Astrocyte of the cerebellum (primary cell): Measurements from ENCODE around the gene LRRC27.

Experiments
- DNase-seq: peaks from one replicate; pipeline ENCODE4 v3.0.0-alpha.2; 2011; ENCODE audit warnings: low read depth
- H3K4me3 ChIP-seq: 2 replicates; pipeline ENCODE4 v1.5.1; 2011; ENCODE audit warnings: mild to moderate bottlenecking, low read depth, low read length, moderate library complexity
- in situ Hi-C: cut with HindIII; loops from 2 replicates; pipeline ENCODE4 v1.10.0; 2017; ENCODE audit warnings: low sequenced_read_pairs
- TF ChIP-seq, protein P1 (sequence below): IDR thresholded peaks from 2 replicates; pipeline ENCODE4 v1.5.1; 2012; ENCODE audit warnings: low read length, low read depth, moderate library complexity, mild to moderate bottlenecking; ENCODE audit errors: missing control alignments

LRRC27 gene

DNA sequence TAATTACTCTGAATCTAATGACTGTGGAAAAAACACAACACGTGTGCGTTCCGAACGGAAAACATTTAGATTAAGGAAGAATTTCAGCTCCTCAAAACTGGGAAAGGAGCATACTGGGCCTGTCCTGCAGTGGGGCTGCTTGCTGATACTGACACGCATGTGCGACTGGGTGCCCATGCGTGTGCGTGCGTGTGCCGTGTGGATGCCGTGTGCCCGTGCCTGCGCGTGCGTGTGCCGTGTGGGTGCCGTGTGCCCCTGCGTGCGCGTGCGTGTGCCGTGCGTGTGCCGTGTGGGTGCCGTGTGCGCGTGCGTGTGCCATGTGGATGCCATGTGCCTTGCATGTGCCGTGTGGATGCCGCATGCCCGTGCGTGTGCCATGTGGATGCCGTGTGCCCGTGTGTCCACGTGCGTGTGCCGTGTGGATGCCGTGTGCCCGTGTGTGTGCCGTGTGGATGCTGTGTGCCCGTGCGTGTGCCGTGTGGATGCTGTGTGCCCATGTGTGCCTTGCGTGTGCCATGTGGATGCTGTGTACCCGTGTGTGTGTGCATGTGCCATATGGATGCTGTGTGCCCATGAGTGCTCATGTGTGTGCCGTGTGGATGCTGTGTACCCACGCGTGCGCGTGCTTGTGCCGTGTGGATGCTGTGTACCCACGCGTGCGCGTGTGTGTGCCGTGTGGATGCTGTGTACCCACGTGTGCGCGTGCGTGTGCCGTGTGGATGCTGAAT lies 93.2 kb downstream of the LRRC27 start:
- DNase-seq, result no peak
- in situ Hi-C loops, result no loop called here
- TF ChIP-seq, protein P1, sequence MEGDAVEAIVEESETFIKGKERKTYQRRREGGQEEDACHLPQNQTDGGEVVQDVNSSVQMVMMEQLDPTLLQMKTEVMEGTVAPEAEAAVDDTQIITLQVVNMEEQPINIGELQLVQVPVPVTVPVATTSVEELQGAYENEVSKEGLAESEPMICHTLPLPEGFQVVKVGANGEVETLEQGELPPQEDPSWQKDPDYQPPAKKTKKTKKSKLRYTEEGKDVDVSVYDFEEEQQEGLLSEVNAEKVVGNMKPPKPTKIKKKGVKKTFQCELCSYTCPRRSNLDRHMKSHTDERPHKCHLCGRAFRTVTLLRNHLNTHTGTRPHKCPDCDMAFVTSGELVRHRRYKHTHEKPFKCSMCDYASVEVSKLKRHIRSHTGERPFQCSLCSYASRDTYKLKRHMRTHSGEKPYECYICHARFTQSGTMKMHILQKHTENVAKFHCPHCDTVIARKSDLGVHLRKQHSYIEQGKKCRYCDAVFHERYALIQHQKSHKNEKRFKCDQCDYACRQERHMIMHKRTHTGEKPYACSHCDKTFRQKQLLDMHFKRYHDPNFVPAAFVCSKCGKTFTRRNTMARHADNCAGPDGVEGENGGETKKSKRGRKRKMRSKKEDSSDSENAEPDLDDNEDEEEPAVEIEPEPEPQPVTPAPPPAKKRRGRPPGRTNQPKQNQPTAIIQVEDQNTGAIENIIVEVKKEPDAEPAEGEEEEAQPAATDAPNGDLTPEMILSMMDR, result no peak
- no peak overlapping the region for H3K4me3 ChIP-seq

DNA sequence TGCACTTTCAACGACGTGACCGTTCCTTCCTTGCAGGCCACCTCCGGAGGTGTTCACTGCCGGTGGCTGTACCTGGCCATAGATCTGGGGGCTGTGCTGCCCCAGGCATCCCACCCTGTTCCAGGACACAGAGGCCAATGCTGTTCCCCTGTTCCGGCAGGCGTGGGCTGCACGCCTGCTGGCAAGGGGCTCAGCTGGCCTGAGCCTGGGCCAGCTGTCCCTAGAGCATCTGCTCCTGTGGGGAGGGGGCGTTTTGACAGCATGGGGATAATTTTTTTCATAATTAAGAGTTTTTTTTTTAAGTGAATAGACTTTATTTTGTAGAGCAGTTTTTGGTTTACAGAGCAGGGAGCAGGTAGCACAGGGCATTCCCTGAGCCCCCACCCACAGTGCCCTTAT lies 93.8 kb downstream of the LRRC27 start:
- DNase-seq, result no peak
- no peak overlapping the region for H3K4me3 ChIP-seq
- TF ChIP-seq, protein P1, result no peak
- in situ Hi-C loops, result no loop called here

DNA sequence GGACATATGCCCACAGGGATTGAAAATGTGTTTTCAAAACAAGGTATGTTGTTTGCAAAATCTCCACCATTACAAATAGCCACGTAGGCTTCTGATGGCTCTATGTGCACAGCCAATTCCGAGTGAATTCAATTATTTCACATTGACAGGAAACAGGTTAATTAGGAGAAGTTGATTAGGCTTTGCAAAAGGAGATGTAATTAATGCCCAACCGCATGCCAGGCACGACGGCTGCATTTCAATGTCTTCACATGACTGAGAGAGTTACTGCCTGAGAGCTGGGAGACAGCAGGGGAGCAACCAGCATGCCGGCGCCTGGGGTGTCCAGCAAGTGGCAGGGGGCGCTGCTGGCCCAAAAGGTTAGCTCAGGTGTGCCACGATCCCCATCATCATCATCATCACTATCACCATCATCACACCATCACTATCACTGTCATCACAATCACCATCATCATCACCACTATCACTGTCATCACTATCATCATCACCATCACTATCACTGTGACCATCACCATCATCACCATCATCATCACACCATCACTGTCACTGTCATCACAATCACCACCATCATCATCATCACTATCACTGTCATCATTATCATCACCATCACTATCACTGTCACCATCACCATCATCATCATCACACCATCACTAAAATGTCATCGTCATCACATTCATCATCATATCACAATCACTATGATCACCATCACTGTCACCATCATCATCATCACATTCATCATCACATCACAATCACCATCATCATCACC lies 95.2 kb downstream of the LRRC27 start:
- in situ Hi-C loops, result no loop called here
- DNase-seq, result no peak
- TF ChIP-seq, protein P1, result no peak
- no peak overlapping the region for H3K4me3 ChIP-seq

DNA sequence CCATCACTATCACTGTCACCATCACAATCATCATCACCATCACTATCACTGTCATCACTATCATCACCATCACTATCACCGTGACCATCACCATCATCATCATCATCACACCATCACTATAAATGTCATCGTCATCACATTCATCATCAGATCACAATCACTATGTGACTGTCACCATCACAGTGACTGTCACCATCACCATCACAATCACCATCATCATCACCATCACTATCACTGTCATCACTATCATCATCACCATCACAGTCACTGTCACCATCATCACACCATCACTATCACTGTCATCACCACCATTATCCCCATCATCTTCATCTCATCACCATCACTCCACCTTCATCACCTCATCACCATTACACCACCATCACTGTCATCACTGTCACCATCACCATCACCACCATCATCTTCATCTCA lies 96.0 kb downstream of the LRRC27 start:
- no peak overlapping the region for H3K4me3 ChIP-seq
- in situ Hi-C loops, result no loop called here
- DNase-seq, result no peak
- TF ChIP-seq, protein P1, result no peak

DNA sequence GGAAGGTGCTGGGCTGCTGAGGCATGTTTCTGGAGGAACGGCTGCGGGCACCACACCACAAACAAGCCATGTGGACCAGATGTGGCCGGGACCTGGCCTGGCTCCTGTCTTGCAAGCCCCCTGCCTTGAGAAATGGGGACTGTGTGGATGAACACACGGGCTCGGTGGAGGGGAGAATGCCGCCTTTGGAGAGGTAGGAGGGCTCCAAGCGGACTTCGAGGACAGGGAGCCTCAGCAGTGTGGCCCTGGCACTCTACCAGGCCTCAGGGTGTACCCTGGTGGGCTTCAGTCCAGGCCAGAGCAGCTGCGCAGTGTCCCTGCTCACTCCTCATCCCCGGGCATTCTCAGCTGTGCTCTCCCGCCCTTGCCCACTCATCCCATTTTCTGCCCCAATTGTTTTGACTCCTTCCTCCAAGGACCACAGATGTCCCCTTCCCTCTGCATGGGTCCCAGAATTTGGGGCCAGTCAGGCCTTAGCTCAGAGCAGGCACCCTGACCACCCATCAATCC lies 96.5 kb downstream of the LRRC27 start:
- DNase-seq, result no peak
- TF ChIP-seq, protein P1, result no peak
- in situ Hi-C loops, result no loop called here

More for the DNA sequence above, 96.5 kb downstream of the LRRC27 start:
- no peak overlapping the region for H3K4me3 ChIP-seq
